Islet of Langerhans (tissue), 1 donor: ENCODE results near the gene RRBP1.

Source experiments
- FAIRE-seq: peaks from one replicate; lab custom pipeline; 2011; peaks lifted over from hg19 to GRCh38; lab: Jason Lieb, UNC

Gene RRBP1

GRCh38 chr20:17608701-17609497 lies 73.1 kb downstream of the RRBP1 start:
- no peak for FAIRE-seq

- no peak for FAIRE-seq
Observed at GRCh38 chr20:17606001-17606400, 76.0 kb downstream of the RRBP1 start.

- no peak for FAIRE-seq
Observed at GRCh38 chr20:17605131-17605660, 76.8 kb downstream of the RRBP1 start.

GRCh38 chr20:17602493-17602892 lies 79.5 kb downstream of the RRBP1 start:
- FAIRE-seq, result no peak

- no peak for FAIRE-seq
Observed at GRCh38 chr20:17601957-17602356, 80.1 kb downstream of the RRBP1 start.

GRCh38 chr20:17598013-17598550 lies 84.0 kb downstream of the RRBP1 start:
- no peak for FAIRE-seq

GRCh38 chr20:17595856-17596255 lies 86.2 kb downstream of the RRBP1 start:
- no peak for FAIRE-seq

GRCh38 chr20:17594443-17594842 lies 87.6 kb downstream of the RRBP1 start:
- FAIRE-seq, result no peak

- FAIRE-seq, result no peak
Observed at GRCh38 chr20:17593902-17594301, 88.1 kb downstream of the RRBP1 start.

- FAIRE-seq, result peak; percentile 45
Observed at GRCh38 chr20:17590245-17590644, 91.8 kb downstream of the RRBP1 start.

GRCh38 chr20:17589161-17589834 lies 92.7 kb downstream of the RRBP1 start:
- peak; percentile 79 for FAIRE-seq

GRCh38 chr20:17587824-17588223 lies 94.2 kb downstream of the RRBP1 start:
- no peak for FAIRE-seq

- no peak for FAIRE-seq
Observed at GRCh38 chr20:17587148-17587547, 94.9 kb downstream of the RRBP1 start.

- FAIRE-seq, result no peak
Observed at GRCh38 chr20:17586250-17586649, 95.8 kb downstream of the RRBP1 start.

- no peak for FAIRE-seq
Observed at GRCh38 chr20:17584689-17585088, 97.4 kb downstream of the RRBP1 start.

- no peak for FAIRE-seq
Observed at GRCh38 chr20:17583126-17583525, 98.9 kb downstream of the RRBP1 start.

GRCh38 chr20:17580895-17581294 lies 101.1 kb downstream of the RRBP1 start:
- no peak for FAIRE-seq

GRCh38 chr20:17579369-17580039 lies 102.5 kb downstream of the RRBP1 start:
- FAIRE-seq, result no peak

- FAIRE-seq, result no peak
Observed at GRCh38 chr20:17576215-17576614, 105.8 kb downstream of the RRBP1 start.

GRCh38 chr20:17573463-17573862 lies 108.6 kb downstream of the RRBP1 start:
- FAIRE-seq, result no peak

GRCh38 chr20:17572034-17572638 lies 109.9 kb downstream of the RRBP1 start:
- no peak for FAIRE-seq

- no peak for FAIRE-seq
Observed at GRCh38 chr20:17571153-17571527, 110.9 kb downstream of the RRBP1 start.
